Uterus (tissue), 4 donors: ENCODE results near the gene MED25. TPM values are rescaled to one million over a fixed set of nuclear protein-coding genes. Genes with fewer than 3 reads are reported as not detected.
A peak's percentile ranks its signal among the peaks of the same experiment; 100 is the strongest.

Source experiments
- DNase-seq, 2 donors: peaks; one replicate each; pipeline ENCODE4 v3.0.0-alpha.2; 2019 to 2020
- H3K27ac ChIP-seq, 2 donors: fragments of 200-600 bp; sonication (generic); 1 replicate in 1 of 2; 2 replicates in 1 of 2; pipeline ENCODE4 v1.5.1; 2016 to 2018
- H3K27me3 ChIP-seq, 2 donors: fragments of 200-600 bp; sonication (generic); one replicate each; pipeline ENCODE4 v1.5.1; 2018 to 2019; ENCODE audit warnings: control low read depth in 1 of 2
- H3K36me3 ChIP-seq, 2 donors: fragments of 200-600 bp; sonication (generic); one replicate each; pipeline ENCODE4 v1.5.1; 2019; ENCODE audit warnings: control low read depth in 1 of 2
- H3K4me1 ChIP-seq, 2 donors: fragments of 200-600 bp; sonication (generic); one replicate each; pipeline ENCODE4 v1.5.1; 2018 to 2019; ENCODE audit warnings: control low read depth in 1 of 2
- H3K4me3 ChIP-seq, 2 donors: fragments of 200-600 bp; sonication (generic); 1 replicate in 1 of 2; 2 replicates in 1 of 2; pipeline ENCODE4 v1.5.1; 2018 to 2019; ENCODE audit warnings: mild to moderate bottlenecking in 1 of 2
- H3K9me3 ChIP-seq, 2 donors: fragments of 200-600 bp; sonication (generic); one replicate each; pipeline ENCODE4 v1.5.1; 2019; ENCODE audit warnings: control low read depth in 1 of 2
- CTCF ChIP-seq, 4 experiments: fragments of 200-600 bp in 2 of 4; fragments of 450-650 bp in 2 of 4; sonication (generic) in 2 of 4; IDR thresholded peaks; one replicate each; pipeline ENCODE4 v1.5.1; 2016 to 2019; ENCODE audit warnings: antibody characterized with exemption in 4 of 4, mild to moderate bottlenecking in 2 of 4, moderate library complexity in 1 of 4
- POLR2A ChIP-seq, 2 donors: fragments of 450-650 bp; IDR thresholded peaks; one replicate each; pipeline ENCODE4 v1.6.1; 2016; ENCODE audit warnings: antibody characterized with exemption in 2 of 2, mild to moderate bottlenecking in 1 of 2, moderate library complexity in 1 of 2
- intact Hi-C: fragments of 100-400 bp; cut with DNase I; formaldehyde crosslinking; loops from one replicate; pipeline ENCODE4 v1.15.1; 2023; ENCODE audit warnings: low total_unique reads
- total RNA-seq, 4 donors: library from RNA; depleted of rRNA in 3 of 4; stranded (reverse); fragments of >200 nt in 3 of 4; gene quantifications; one replicate each; pipeline versions ENCODE4 v1.1.0 to v1.2.4, GENCODE V29; 2014 to 2023
- donor health status: DM: yes; HTN: yes; CAD: no.

Gene MED25
- total RNA-seq, 4 donors from 2014 or later: 21.1 to 48.1 (median 26.8) TPM

GRCh38 chr19:49801966-49802661, 16.0 kb upstream of the MED25 start:
- no peaks in the 10 kb centered on the region for H3K9me3 ChIP-seq
- peaks cover 0 to 5% of the 10 kb centered on the region in 2 donors for H3K4me1 ChIP-seq
- intact Hi-C loops: no loop called here
- peak overlapping the region; percentile 32 to 36 for H3K4me3 ChIP-seq
- H3K27ac ChIP-seq: peak overlapping the region; percentile 64 to 70
- TF ChIP-seq CTCF (IDR thresholded peaks at IDR 0.05): peak; percentile 40 to 74 (median 50)
- no peak for TF ChIP-seq POLR2A (IDR thresholded peaks at IDR 0.05)
- peak; percentile 93 to 96 for DNase-seq
- H3K36me3 ChIP-seq: no peaks in the 10 kb centered on the region
- H3K27me3 ChIP-seq: no peaks in the 10 kb centered on the region

GRCh38 chr19:49802836-49803528, 15.1 kb upstream of the MED25 start:
- H3K9me3 ChIP-seq: no peaks in the 10 kb centered on the region
- no peak overlapping the region for H3K4me3 ChIP-seq
- H3K27ac ChIP-seq: peak overlapping the region; percentile 64 to 70
- TF ChIP-seq CTCF (IDR thresholded peaks at IDR 0.05): no peak
- TF ChIP-seq POLR2A (IDR thresholded peaks at IDR 0.05): no peak
- peak; percentile 44 for DNase-seq
- H3K27me3 ChIP-seq: no peaks in the 10 kb centered on the region
- no peaks in the 10 kb centered on the region for H3K36me3 ChIP-seq
- intact Hi-C loops: no loop called here
- peaks cover 0 to 5% of the 10 kb centered on the region in 2 donors for H3K4me1 ChIP-seq

- Histone ChIP-seq H3K27me3 (no peaks in the 10 kb centered on the region), H3K9me3 (no peaks in the 10 kb centered on the region), H3K4me1 (peaks cover 0 to 5% of the 10 kb centered on the region in 2 donors), H3K4me3 (no peak overlapping the region), H3K27ac (no peak overlapping the region), H3K36me3 (no peaks in the 10 kb centered on the region)
- intact Hi-C loops: no loop called here
- TF ChIP-seq POLR2A (IDR thresholded peaks at IDR 0.05) (no peak), CTCF (IDR thresholded peaks at IDR 0.05) (no peak)
- DNase-seq: no peak
These were observed 14.6 kb upstream of the MED25 start for GRCh38 chr19:49803529-49803856.

- no peaks in the 10 kb centered on the region for H3K36me3 ChIP-seq
- no peaks in the 10 kb centered on the region for H3K27me3 ChIP-seq
- no peaks in the 10 kb centered on the region for H3K9me3 ChIP-seq
- no peak overlapping the region for H3K27ac ChIP-seq
- no peak overlapping the region for H3K4me3 ChIP-seq
- peaks cover 0 to 8% of the 10 kb centered on the region in 2 donors for H3K4me1 ChIP-seq
- intact Hi-C loops: loop anchor here (5.0 kb wide), 1 partner anchor 39 kb away; the partner anchor contains the start of gene AP2A1
- no peak for TF ChIP-seq CTCF (IDR thresholded peaks at IDR 0.05)
- DNase-seq: no peak
These were observed 12.1 kb upstream of the MED25 start for GRCh38 chr19:49805822-49806619.

- no peaks in the 10 kb centered on the region for H3K36me3 ChIP-seq
- TF ChIP-seq POLR2A (IDR thresholded peaks at IDR 0.05): no peak
- TF ChIP-seq CTCF (IDR thresholded peaks at IDR 0.05): no peak
- no peaks in the 10 kb centered on the region for H3K27me3 ChIP-seq
- intact Hi-C loops: loop anchor here (5.0 kb wide), 1 partner anchor 39 kb away; the partner anchor contains the start of gene AP2A1
- no peak overlapping the region for H3K27ac ChIP-seq
- H3K9me3 ChIP-seq: no peaks in the 10 kb centered on the region
- H3K4me1 ChIP-seq: peaks cover 0 to 8% of the 10 kb centered on the region in 2 donors
- no peak for DNase-seq
- no peak overlapping the region for H3K4me3 ChIP-seq
These were observed 11.5 kb upstream of the MED25 start for GRCh38 chr19:49806620-49806959.
